ENCODE measurements around the gene MRPL46.

MRPL46 gene

DNA sequence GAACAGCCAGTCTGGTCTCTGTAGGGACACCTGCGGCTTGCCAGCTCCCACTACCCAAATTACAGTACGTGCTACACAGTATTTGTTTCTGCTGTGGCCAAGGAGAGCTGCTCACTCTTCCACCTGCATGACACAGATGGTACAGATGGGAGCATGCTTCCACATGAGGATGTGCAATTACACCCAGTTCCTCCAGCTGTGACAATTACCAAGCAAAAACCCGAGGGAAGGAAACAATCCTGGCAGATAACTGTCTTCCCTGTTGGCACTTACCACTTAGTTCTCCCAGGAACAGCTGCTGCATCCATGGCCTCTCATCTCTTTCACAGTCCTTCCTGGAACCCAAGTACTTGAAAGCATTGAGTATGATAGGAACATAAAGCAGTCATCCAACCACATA is 44.9 kb upstream of the MRPL46 start:
- Histone ChIP-seq H3K4me2 (ENCODE audit: low read depth, low read length, poor library complexity, severe bottlenecking) (no peak overlapping the region), H3K36me3 (ENCODE audit: low read length) (no peaks in the 10 kb centered on the region), H3K4me3 (ENCODE audit: insufficient read depth, low read length, poor library complexity, severe bottlenecking) (no peak overlapping the region), H3K27me3 (ENCODE audit: low read length) (no peaks in the 10 kb centered on the region), H3K9me2 (replicated peaks; ENCODE audit: insufficient read depth, low read length) (no peaks in the 10 kb centered on the region), H3K27ac (ENCODE audit: low read depth, low read length) (no peak overlapping the region), H2AFZ (ENCODE audit: low read depth, low read length, severe bottlenecking) (no peak overlapping the region), H3K79me2 (ENCODE audit: insufficient read depth, low read length) (no peaks in the 10 kb centered on the region), H4K20me1 (ENCODE audit: low read depth, low read length) (no peaks in the 10 kb centered on the region), H3K9me3 (ENCODE audit: insufficient read depth, low read length) (no peaks in the 10 kb centered on the region), H3K9ac (ENCODE audit: low read length) (no peak overlapping the region), H3F3A (ENCODE audit: insufficient read depth) (no peaks in the 10 kb centered on the region)
- TF ChIP-seq, protein P1, sequence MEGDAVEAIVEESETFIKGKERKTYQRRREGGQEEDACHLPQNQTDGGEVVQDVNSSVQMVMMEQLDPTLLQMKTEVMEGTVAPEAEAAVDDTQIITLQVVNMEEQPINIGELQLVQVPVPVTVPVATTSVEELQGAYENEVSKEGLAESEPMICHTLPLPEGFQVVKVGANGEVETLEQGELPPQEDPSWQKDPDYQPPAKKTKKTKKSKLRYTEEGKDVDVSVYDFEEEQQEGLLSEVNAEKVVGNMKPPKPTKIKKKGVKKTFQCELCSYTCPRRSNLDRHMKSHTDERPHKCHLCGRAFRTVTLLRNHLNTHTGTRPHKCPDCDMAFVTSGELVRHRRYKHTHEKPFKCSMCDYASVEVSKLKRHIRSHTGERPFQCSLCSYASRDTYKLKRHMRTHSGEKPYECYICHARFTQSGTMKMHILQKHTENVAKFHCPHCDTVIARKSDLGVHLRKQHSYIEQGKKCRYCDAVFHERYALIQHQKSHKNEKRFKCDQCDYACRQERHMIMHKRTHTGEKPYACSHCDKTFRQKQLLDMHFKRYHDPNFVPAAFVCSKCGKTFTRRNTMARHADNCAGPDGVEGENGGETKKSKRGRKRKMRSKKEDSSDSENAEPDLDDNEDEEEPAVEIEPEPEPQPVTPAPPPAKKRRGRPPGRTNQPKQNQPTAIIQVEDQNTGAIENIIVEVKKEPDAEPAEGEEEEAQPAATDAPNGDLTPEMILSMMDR (IDR thresholded peaks at IDR 0.05; ENCODE audit: insufficient read depth, low read length, poor library complexity, severe bottlenecking) = no peak
- no peak for TF ChIP-seq EZH2phosphoT487 (conservative IDR thresholded peaks at IDR 0.05; ENCODE audit: low read length)

DNA sequence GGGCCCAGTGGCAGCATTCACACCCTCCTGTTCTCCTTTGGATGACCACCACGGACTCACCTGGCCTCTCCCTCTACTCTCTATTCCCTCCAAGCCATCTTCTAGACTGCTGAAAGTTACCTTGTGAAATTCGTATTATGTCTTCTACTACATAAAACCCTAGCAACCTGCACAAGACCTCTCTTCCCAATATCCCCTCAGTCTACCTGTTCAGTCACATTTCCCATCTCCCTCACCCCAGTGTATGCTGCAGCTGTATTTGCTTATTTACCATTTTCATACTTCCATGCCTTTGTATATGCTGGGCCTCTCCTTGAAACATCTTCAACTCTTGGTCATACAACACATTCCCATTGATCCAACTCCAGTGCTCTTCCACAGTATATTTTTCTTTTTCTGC is 44.0 kb upstream of the MRPL46 start:
- Histone ChIP-seq H4K20me1 (ENCODE audit: low read depth, low read length) (no peaks in the 10 kb centered on the region), H3K4me2 (ENCODE audit: low read depth, low read length, poor library complexity, severe bottlenecking) (no peak overlapping the region), H3K9me3 (ENCODE audit: insufficient read depth, low read length) (no peaks in the 10 kb centered on the region), H3K9ac (ENCODE audit: low read length) (no peak overlapping the region), H3F3A (ENCODE audit: insufficient read depth) (no peaks in the 10 kb centered on the region), H3K27ac (ENCODE audit: low read depth, low read length) (no peak overlapping the region), H3K9me2 (replicated peaks; ENCODE audit: insufficient read depth, low read length) (no peaks in the 10 kb centered on the region), H3K36me3 (ENCODE audit: low read length) (no peaks in the 10 kb centered on the region), H3K79me2 (ENCODE audit: insufficient read depth, low read length) (no peaks in the 10 kb centered on the region), H3K27me3 (ENCODE audit: low read length) (no peaks in the 10 kb centered on the region), H3K4me3 (ENCODE audit: insufficient read depth, low read length, poor library complexity, severe bottlenecking) (no peak overlapping the region), H2AFZ (ENCODE audit: low read depth, low read length, severe bottlenecking) (no peak overlapping the region)
- no peak for TF ChIP-seq EZH2phosphoT487 (conservative IDR thresholded peaks at IDR 0.05; ENCODE audit: low read length)
- TF ChIP-seq, protein P1 (IDR thresholded peaks at IDR 0.05; ENCODE audit: insufficient read depth, low read length, poor library complexity, severe bottlenecking) = no peak

DNA sequence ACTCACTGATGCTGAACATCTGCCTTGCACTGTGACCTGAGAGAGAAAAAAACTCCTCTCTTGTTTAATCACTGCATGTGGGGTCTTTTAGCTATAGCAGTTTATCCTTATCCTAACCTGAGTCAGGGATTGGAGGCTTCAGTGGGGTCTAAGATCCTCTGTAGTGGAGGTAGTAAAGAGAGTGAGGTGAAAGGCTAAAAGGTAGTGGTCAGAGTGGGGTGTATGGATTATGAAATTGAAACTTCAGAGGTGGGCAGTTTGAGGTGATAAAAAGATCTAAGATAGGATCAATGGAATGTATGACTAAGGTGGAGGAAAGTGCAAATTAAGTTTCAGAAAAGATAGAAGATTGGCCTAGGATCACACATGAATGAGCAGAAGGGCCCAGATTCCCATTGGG is 42.8 kb upstream of the MRPL46 start:
- no peaks in the 10 kb centered on the region for H4K20me1 ChIP-seq (ENCODE audit: low read depth, low read length)
- no peaks in the 10 kb centered on the region for H3F3A ChIP-seq (ENCODE audit: insufficient read depth)
- H3K36me3 ChIP-seq (ENCODE audit: low read length) = no peaks in the 10 kb centered on the region
- no peaks in the 10 kb centered on the region for H3K9me3 ChIP-seq (ENCODE audit: insufficient read depth, low read length)
- no peaks in the 10 kb centered on the region for H3K9me2 ChIP-seq (replicated peaks; ENCODE audit: insufficient read depth, low read length)
- H3K79me2 ChIP-seq (ENCODE audit: insufficient read depth, low read length) = no peaks in the 10 kb centered on the region
- no peak overlapping the region for H3K27ac ChIP-seq (ENCODE audit: low read depth, low read length)
- TF ChIP-seq EZH2phosphoT487 (conservative IDR thresholded peaks at IDR 0.05; ENCODE audit: low read length) = no peak
- TF ChIP-seq, protein P1 (IDR thresholded peaks at IDR 0.05; ENCODE audit: insufficient read depth, low read length, poor library complexity, severe bottlenecking) = no peak
- H3K4me2 ChIP-seq (ENCODE audit: low read depth, low read length, poor library complexity, severe bottlenecking) = no peak overlapping the region
- no peak overlapping the region for H3K4me3 ChIP-seq (ENCODE audit: insufficient read depth, low read length, poor library complexity, severe bottlenecking)
- no peaks in the 10 kb centered on the region for H3K27me3 ChIP-seq (ENCODE audit: low read length)
- no peak overlapping the region for H3K9ac ChIP-seq (ENCODE audit: low read length)
- no peak overlapping the region for H2AFZ ChIP-seq (ENCODE audit: low read depth, low read length, severe bottlenecking)
